Islet precursor cell (in vitro differentiated cells): ENCODE data around the gene MAP2K3.

ENCODE experiments used
- DNase-seq: peaks from one replicate; pipeline ENCODE4 v3.0.0-alpha.2; 2018

Gene MAP2K3

DNA sequence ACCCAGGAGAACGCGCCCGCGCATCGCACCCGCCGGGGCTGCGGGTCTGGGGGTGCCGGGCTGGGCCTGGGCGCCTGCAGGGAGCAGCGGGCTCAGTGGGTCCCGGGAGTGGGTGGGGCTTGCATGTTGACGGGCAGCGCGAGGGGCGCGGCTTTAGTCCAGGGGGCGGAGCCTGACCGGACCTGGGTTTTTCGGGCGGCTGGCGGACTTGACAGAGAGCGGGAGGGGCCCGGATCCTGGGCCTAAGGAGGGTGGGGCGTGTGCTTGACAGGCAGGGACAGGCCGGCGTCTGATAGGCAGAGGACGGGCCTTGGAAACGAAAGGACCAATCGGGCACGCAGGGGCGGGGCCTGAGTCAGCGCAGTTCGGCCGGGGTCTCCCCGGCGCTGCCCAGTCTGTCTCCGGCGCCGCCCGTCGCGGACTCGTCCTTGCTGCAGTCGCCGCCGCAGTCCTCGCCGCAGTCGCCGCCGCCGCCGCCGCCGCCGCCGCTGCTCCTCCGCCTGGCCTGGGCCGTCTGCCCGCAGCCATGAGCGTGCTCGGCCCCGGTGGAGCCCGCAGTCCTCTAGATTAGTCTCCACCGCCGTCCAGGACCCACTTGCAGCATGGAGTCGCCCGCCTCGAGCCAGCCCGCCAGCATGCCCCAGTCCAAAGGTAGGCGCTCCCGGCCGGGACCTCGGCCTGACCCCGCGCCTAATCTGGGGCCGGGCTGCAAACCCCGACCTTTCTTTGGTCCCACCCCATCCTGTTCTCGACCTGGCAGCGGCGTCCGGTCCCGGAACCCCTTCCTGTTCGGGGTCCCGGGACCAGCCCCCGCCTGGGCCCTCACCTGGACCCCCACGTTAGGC, at the start of gene MAP2K3:
MAP2K3 (plus strand) TSS at position 393 of the 845 bp plus-strand sequence; CDS start at position 603, 210 bp downstream.
- peak; percentile 100 for DNase-seq

DNA sequence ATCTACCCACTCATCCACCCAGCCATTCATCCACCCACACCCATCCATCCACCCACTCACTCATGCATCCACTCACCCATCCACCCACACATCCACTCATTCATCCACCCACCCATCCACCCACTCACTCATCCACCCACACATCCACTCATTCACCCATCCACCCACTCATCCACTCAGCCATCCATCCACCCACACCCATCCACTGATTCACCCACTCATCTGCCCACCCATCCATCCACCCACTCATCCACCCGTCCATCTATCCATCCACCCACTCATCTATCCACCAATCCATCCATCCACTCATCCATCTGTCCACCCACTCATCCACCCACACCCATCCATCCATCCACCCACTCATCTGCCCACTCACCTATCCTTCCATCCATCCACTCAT, 48.6 kb upstream of the MAP2K3 start:
- DNase-seq = no peak

DNA sequence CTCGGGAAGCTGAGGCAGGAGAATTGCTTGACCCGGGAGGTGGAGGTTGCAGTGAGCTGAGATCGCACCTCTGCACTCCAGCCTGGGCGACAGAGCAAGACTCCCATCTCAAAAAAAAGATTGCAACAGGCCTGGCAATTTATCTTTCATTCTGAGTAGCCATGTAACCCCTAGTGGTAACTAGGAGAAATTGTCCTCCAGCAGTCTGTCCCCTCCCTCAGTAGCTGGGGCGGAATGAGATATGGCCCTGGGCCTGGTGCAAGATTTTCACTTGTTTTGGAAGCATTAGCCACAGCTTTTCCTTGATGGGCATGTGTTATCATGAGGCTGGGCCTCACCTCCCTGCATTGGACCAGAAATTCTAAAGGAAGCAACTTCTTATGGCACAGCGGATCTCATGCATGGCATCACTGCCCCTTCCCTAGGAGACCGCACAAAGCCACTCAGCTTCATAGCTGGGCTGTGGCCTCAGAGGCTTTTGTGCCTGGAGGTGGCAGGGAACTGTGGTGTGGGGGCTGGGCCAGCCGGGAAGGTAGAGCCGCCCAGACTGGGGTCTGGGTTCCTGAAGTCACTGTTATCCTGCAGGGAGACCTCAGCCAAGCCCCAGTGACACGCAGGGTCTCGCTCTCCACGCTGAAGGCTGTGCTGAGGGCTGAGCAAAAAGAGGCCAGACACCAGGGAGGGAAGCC, 44.7 kb upstream of the MAP2K3 start:
- DNase-seq = peak; percentile 89

DNA sequence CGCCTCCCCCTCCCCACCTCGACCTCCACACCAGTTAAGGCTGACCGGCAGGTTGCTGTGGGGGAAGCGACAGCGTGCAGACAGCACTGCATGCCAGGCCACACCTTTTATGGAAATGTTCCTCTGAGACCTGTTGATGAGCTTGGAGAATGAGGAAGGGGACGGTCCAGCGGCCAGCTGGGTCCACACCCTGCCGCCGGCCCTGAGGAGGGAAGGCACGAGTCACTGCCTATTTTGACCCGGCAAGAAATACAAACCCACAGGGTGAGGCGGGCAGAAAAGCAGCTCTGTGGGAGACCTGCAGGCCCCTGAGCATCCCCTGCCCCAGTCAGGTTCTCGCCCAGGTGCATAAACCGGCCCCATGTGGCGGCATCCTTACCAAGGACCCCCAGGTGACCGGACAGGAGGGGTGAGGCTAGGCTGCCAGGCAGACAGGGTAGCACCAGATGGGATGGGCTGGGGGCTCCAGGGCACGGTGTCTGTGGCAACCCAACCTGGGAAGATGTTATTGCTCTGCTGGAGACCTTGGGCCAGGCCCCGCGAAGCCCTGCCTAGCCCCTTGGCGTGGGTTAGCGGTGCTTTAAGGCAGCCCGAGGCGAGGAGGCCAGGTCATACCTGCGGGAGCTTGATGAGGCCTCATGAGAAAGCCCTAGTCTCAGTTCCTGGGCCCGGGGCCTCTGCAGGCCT, 44.0 kb upstream of the MAP2K3 start:
- DNase-seq = no peak

DNA sequence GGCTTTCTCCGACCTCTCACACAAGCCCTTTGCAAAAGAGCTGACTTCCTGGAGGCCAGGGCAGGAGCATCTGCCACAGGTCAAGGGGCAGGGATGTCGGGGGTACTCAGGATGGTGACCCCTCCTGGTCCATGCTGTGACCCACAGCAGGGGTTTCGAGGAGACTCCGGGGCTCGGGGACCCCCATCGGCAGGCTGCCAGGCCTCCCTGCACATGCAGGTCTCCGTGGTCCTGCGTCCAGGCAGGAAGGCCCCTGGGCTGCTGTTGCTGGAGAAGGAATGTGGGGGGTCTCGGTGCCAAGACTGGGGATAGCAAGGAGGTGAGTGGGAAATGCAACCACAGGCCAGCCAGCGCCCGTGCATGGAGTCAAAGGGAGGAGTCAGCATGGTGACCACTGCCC, 42.9 kb upstream of the MAP2K3 start:
- DNase-seq = no peak

DNA sequence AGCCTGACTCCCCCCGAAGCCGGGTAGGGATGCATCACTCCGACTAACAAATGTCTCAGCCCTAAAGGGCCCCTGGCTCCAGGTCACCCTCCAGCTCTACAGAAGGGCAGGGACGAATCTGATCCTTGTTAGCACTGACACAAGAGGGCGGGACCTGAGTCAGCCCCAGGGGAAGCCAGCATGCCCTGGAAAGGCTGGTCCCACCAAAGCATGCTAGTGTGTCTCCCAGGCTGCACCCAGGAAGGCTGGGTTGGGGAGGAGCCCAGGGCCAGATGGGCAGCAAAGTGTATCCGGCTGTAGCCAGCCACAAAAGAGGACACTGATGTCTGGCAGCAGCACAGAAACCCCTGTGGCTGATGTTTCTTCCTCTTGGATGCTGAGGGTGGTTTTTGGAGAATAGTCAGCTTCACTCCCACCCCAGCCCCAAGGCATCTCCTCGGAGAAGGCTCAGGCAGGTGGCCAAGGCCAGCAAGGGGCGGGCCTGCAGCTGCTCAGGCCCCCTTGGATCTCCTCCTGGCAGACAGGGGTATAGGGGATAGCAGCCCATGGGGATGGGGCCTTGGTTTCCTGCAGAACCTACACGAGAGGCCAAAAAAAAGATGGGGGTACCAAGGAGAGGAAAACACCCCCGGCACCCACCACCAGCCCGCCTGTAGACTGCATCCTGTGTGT, 42.3 kb upstream of the MAP2K3 start:
- DNase-seq = no peak

DNA sequence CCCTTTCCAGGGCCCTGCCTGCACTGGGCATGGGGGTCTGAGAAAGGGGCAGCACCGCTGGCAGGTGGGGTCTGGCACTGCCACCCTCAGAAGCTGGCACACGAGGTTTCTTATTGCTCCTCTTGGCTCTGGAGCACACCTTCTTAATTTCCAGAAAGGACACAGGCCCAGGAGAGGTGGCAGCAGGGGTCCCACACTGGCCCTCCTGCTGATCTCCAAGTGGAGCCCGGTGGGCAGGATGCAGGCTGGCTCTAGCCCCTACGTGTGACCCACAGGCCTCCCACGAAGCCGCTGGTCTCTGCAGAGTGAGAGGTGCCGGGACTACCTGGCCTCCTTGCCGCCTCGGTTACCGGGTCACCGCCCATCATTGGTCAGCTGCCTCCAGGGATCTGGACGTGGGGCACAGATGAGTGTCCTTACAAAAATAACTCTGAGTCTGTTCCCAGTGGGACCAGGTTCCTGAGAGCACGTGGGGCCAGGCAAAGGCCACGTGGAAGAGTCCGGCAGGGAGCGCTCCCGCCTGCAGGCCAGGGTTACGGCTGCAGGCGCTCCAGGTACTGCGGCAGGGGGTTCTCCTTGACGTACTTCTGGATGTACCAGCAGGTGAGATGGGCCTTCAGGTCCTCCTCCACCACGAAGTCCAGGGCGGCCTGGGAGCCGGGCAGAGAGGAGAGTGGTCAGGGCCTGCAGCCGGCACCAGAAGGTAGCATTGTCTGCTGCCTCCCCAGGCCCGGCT, 41.6 kb upstream of the MAP2K3 start:
- no peak for DNase-seq

DNA sequence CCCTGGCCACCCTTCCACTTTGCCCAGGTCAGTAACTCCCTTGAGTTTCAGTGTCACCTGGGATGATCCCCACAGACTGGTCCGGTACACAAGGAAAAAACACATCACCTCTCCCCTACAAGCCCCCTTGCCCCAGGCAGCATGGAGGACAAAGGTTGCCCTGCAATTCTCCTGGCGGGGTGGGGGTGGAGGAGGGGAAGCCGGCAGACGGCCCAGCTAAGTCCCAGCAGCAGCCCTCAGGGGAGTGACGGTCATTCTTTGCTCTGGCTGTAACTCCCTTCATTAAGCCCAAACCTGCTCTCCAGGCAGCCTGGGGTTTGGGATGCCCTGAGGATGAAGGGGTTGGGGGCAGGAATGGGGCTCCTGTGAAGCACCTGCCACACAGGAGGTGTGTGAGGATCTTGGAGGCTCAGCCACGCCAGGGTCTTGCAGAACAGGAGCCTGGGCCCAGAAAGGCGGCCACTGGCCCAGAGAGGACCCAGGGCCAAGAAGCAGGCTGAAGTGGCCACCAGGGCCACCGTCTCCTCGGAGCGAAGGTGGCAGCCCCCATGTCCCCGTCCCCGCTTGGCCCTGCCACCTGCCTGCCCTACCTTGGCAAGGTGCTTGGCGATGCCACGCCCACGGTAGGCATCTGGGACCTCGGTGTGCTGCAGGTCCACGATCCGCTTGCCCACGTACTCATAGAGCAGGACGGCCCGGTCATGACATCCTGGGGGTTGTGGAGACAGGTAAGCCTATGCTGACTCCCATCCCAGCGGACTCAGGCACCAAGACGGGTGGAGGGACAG, 40.8 kb upstream of the MAP2K3 start:
- DNase-seq = peak; percentile 87

DNA sequence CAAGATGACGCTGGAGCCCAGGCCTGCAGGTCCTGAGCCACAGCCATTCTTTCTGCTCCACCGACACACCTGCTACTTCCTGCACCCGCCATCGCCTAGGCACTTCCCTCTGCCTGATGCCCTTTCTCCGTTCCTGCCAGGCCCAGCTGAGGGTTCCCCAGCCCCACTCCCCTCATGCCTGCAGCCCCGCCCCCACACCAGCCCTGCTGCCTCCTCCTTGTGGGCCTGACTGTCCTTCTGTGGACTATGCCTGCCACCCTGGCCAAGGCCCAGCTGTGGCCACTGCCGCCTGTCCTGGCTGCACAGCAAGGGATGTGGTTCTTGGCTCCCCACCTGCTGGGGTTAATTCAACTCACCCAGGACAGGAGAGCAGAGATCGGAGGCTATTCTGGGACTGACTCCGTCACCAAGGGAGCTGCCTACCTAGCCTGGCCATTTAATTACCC, 38.8 kb upstream of the MAP2K3 start:
- DNase-seq = no peak

DNA sequence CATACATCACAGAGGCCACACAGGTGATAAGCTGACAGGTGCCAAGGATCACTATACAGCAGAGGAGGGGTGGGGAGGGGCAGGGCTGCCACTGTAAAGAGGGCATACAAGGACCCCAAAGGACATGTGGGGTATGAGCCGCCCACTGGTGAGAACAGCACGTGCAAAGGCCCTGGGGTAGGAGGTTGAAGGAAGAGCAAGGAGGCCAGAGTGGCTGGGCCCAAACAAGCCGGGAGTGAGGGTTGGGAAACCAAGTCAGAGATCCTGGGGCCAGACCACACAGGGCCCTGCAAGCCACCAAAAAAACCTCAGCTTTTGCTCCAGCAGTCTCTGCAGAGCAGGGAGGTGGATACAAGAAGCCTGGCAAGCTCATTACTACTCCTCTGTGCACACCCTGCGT, 37.8 kb upstream of the MAP2K3 start:
- no peak for DNase-seq

DNA sequence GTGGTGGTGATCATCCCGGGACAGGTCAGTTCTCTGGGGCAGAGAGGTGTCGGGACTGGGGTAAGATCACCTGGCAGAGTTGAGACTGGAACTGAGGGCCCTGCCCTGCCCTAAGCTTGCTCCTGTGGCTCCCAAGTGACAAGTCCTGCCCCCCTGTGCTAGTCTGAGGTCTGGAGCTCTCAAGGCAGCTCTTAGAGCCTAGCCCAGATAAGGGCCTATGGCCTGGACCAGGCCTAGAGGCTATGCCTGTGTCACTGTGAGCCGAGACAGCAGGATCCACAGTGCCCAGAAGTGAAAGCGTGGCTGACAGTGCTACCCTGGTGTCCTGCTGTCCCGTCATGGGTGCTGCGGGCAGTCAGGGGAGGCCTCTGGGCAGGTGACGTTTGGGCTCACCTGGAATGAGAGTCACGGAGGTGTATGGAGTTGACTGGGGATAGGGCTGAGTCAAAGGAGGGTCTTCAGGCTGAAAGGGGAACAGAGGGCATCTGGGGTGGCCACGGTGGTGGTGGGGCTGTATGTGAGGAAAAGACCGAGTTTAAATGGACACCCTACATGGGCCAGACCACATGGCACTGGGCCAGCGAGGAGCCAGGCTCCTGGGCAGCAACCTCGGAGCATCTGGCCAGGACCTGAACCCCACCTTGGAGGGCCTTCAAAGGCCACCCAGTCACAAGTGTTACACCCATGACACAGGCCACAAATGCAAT, 36.8 kb upstream of the MAP2K3 start:
- no peak for DNase-seq

DNA sequence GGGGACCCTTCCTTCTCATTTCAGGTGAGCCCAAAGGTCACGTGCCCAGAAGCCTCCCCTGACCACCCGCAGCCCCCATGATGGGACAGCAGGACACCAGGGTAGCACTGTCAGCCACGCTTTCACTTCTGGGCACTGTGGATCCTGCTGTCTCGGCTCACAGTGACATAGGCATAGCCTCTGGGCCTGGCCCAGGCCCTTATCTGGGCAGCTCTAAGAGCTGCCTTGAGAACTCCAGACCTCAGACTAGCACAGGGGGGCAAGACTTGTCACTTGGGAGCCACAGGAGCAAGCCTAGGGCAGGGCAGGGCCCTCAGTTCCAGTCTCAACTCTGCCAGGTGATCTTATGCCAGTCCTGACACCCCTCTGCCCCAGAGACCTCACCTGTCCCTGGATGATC, 36.0 kb upstream of the MAP2K3 start:
- DNase-seq = no peak

DNA sequence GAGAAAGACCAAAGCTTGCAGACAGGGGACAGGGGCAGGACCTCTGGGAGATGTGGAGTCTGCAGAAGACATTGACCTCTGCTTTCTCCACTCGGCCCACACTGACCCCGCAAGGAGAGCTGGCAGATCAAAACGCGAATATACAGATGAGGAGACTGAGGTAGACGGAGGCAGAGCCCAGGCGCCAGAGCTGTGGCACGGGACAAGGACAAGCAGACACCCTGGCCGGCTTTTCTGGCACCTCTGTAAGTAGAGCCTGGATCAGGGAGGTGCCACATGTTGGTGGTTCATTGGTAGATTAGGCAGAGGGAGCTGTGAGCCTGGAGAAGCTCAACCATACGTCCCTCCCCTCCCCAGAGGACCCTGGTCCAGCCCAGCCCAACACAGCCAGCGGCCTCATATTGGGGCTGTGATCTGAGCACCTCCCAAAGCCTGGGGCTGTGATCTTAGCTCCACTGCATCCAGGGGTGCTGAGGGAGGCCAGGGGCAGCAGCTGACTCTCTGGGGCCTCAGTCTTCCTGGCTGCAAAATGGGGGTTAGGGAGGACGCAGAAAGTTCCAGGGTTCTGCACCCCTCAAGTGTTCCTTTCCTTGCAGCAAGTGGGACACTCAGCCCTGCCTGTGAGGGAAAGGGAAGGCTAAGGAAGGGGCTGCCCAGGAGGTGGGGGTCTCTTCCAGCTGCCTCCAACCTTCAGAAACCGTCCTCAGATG, 35.3 kb upstream of the MAP2K3 start:
- peak; percentile 58 for DNase-seq

DNA sequence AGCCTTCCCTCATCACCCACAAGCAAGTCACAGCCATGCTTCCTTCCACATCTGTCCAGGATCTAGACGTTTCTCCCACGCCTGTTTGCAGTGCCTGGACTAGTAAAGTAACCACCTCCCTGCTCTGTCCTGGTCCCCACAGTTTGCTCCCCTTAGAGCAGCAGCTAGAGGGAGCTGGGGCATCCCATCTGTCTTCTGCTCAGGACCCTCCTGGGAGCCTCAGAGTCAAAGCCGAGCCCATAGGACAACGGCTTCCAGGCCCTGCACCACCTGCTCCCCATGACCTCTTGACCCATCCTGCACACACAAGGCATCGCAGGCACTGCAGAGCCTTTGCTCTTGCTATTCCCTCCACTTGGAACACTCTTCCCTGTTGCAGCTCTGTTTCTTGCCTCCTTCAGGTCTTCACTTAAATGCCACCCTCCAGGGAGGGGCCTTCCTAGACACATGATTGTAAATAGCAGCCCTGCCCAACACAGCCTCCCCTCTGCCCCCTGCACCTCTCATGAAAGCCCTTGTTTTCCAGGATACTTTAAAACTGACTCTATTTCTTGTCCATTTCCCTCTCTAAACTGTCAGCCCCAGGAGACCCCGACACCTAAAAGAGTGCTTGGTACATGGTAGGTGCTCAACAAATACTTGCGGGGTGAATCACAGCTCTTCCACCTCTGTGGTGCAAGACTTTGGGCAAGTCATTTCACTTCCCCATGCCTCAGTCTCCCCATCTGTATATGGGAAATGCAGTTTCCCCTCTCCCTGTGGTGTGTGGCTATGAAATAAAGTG, 34.4 kb upstream of the MAP2K3 start:
- peak; percentile 59 for DNase-seq

DNA sequence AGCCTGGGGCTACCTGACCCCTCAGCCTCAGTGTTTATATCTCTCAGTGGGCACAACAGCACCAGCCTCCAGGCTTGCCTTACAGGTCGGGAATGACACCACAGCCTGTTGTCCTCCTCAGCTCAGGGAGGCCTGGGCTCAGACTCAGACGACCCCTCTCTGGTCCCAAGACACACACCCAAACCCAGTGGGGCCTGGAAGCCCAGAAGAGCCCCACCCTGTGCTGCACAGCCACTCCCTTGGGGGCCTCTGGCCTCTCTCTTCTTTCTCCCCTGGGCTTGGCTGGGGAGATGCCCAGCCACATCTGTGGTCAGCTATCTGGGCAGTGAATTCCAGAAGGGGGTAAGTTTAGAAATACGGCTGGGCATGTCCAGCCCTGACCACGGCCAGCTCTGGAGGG, 33.7 kb upstream of the MAP2K3 start:
- DNase-seq = peak; percentile 57

DNA sequence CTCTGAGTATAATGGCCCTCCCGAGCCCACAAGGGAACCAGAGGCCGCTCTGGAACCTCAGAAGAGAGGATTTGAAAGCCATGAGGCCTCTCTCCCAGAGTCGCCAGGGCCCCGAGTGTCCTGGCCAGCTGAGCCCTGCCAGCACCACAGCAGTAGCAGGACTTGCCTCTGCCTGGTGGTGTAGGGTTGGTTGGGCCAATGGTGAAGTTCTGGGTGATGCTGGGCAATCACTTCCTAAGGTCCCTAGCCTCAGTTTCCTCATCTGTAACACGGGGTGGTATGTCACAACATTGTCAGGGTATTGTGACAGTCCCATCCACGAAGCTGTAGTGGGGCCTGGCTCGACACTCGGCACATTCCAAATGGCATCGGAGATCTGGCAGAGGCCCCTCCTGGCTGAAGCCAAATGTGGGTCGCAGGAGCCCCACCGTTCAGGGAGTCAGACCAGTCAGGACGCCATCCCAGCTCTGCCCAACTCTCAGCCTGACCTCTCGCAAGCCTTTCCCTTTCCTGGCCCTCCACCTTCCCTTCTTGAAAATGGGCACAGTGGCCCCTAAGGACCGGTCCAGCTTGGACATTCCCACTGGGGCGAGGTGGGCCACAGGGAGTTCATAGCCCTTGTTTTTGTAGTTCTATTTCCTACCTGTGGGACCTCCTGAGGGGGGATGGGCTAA, 33.0 kb upstream of the MAP2K3 start:
- no peak for DNase-seq

DNA sequence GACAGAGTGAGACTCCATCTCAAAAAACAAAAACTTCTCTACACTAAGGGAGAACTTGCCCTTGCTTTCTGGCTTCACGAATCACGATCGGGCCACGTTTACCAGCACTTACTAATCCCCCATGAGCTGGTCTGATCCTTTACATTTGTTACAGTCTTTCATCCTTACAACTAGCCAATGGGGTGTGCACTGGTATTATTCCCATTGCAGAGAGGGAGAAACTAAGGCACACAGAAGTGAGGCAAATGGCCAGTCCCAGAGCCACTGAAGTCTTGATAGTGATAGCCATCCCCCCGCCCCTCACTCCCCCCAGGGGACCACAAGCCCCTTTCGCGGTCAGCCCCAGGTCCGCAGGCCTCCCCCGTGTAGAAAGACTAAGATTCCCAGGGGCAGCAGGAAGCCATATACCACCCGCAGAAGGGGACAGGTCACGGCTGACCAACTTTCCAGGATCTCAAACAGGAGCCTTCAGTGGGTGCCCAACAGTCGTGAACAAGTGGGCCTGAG, 32.2 kb upstream of the MAP2K3 start:
- no peak for DNase-seq
